B cell (primary cell): ENCODE measurements around the gene GRID1. TPM values are rescaled to one million over a fixed set of nuclear protein-coding genes. Genes with fewer than 3 reads are reported as not detected.

Experiments
- ATAC-seq: fragments of 200-7000 bp; cut with Tn5 transposase; one replicate; pipeline ENCODE4 v1.10.0; 2021; ENCODE audit warnings: low read depth, mild to moderate bottlenecking, moderate number of reproducible peaks, moderate library complexity
- CTCF ChIA-PET: fragments of 350-600 bp; sonication (Branson Sonifier 250); formaldehyde crosslinking; loops from one replicate; lab custom pipeline; 2021; ENCODE audit warnings: antibody characterized with exemption, inconsistent platforms; lab: Charles Lee
- POLR2A ChIA-PET: fragments of 350-600 bp; sonication (Branson Sonifier 250); formaldehyde crosslinking; loops from one replicate; lab custom pipeline; 2021; ENCODE audit warnings: antibody characterized with exemption; lab: Charles Lee
- DNase-seq: peaks from one replicate; pipeline ENCODE4 v3.0.0; 2013
- H2AFZ ChIP-seq: 2 replicates; pipeline ENCODE4 v1.6.1; 2012; ENCODE audit warnings: mild to moderate bottlenecking, low read depth, low read length; ENCODE audit not compliant: insufficient read depth, poor library complexity, severe bottlenecking
- H3K27ac ChIP-seq, 2 donors: 1 replicate in 1 of 2; 2 replicates in 1 of 2; pipeline ENCODE4 v1.5.1; 2012 to 2013; ENCODE audit warnings: low read length in 2 of 2, mild to moderate bottlenecking in 2 of 2, moderate library complexity in 1 of 2
- H3K27me3 ChIP-seq, 4 experiments: fragments of 200-600 bp in 1 of 4; sonication (generic) in 1 of 4; replicated peaks in 1 of 4; 1 replicate in 2 of 4; 2 replicates in 2 of 4; pipeline versions ENCODE4 v1.6.1 to v1.7.0; 2013 to 2016; ENCODE audit warnings: low read length in 3 of 4, mild to moderate bottlenecking in 2 of 4, mixed read lengths in 1 of 4, moderate library complexity in 1 of 4; ENCODE audit not compliant: insufficient read depth in 4 of 4, control insufficient read depth in 3 of 4; ENCODE audit errors: control extremely low read depth in 1 of 4
- H3K36me3 ChIP-seq, 2 experiments: replicated peaks in 1 of 2; 1 replicate in 1 of 2; 2 replicates in 1 of 2; pipeline versions ENCODE4 v1.6.1 to v1.7.1; 2013; ENCODE audit warnings: low read length in 1 of 2; ENCODE audit not compliant: insufficient read depth in 2 of 2, control insufficient read depth in 1 of 2; ENCODE audit errors: control extremely low read depth in 1 of 2, extremely low read depth in 1 of 2
- H3K4me1 ChIP-seq, 2 donors: fragments of 200-600 bp in 1 of 2; sonication (generic) in 1 of 2; 1 replicate in 1 of 2; 2 replicates in 1 of 2; pipeline versions ENCODE4 v1.5.1 to v1.6.1; 2013 to 2017; ENCODE audit warnings: low read length in 2 of 2; ENCODE audit not compliant: control insufficient read depth in 2 of 2, insufficient read depth in 2 of 2
- H3K4me2 ChIP-seq: replicated peaks from 2 replicates; pipeline ENCODE3; 2012; ENCODE audit warnings: mild to moderate bottlenecking, low read depth, low read length; ENCODE audit not compliant: poor library complexity, severe bottlenecking
- H3K4me3 ChIP-seq, 5 experiments: fragments of 200-600 bp in 1 of 5; sonication (generic) in 1 of 5; 1 replicate in 3 of 5; 2 replicates in 2 of 5; pipeline versions ENCODE4 v1.5.1 to v1.7.0; 2011 to 2016; ENCODE audit warnings: low read length in 4 of 5, mild to moderate bottlenecking in 4 of 5, low read depth in 2 of 5, control low read depth in 1 of 5, moderate library complexity in 1 of 5; ENCODE audit not compliant: insufficient read depth in 1 of 5; ENCODE audit errors: control extremely low read depth in 1 of 5, extremely low read depth in 1 of 5
- H3K79me2 ChIP-seq: fragments of 200-600 bp; sonication (generic); one replicate; pipeline ENCODE4 v1.6.0; 2016; ENCODE audit warnings: low read length; ENCODE audit not compliant: control insufficient read depth, insufficient read depth
- H3K9ac ChIP-seq: fragments of 200-600 bp; sonication (generic); 2 replicates; pipeline ENCODE4 v1.6.1; 2017; ENCODE audit warnings: mild to moderate bottlenecking, low read length, moderate library complexity
- H3K9me3 ChIP-seq, 3 donors: one replicate each; pipeline versions ENCODE4 v1.6.1 to v1.7.1; 2013; ENCODE audit warnings: low read length in 2 of 3; ENCODE audit not compliant: control insufficient read depth in 2 of 3, insufficient read depth in 1 of 3; ENCODE audit errors: control extremely low read depth in 1 of 3
- H4K20me1 ChIP-seq: 2 replicates; pipeline ENCODE4 v1.6.0; 2012; ENCODE audit warnings: mild to moderate bottlenecking, low read length; ENCODE audit not compliant: insufficient read depth, control insufficient read depth, poor library complexity, severe bottlenecking
- H3K27ac Mint-ChIP-seq: one replicate; pipeline ENCODE4 v1.8.0; 2021; ENCODE audit warnings: mixed read lengths
- H3K27me3 Mint-ChIP-seq: one replicate; pipeline ENCODE4 v1.8.0; 2021; ENCODE audit warnings: mixed read lengths
- H3K4me1 Mint-ChIP-seq: one replicate; pipeline ENCODE4 v1.8.0; 2021; ENCODE audit warnings: mixed read lengths
- H3K4me3 Mint-ChIP-seq: one replicate; pipeline ENCODE4 v1.8.0; 2021; ENCODE audit warnings: mixed read lengths
- H3K9me3 Mint-ChIP-seq: one replicate; pipeline ENCODE4 v1.8.0; 2022; ENCODE audit warnings: mixed read lengths; ENCODE audit not compliant: insufficient read depth
- CTCF ChIP-seq: fragments of 200-600 bp; IDR thresholded peaks from one replicate; pipeline ENCODE4 v1.8.0; 2022; ENCODE audit warnings: antibody characterized with exemption, mild to moderate bottlenecking
- EZH2 ChIP-seq: IDR thresholded peaks from 2 replicates; pipeline ENCODE4 v1.6.1; 2012; ENCODE audit warnings: borderline replicate concordance, low read depth, mild to moderate bottlenecking, moderate library complexity, low read length; ENCODE audit not compliant: insufficient read depth, poor library complexity, severe bottlenecking
- WGBS: methylation state at CpG from one replicate; pipeline ENCODE4 v1.1.5; 2013; ENCODE audit warnings: missing lambda C conversion rate; ENCODE audit not compliant: insufficient coverage; 5-methylcytosine and 5-hydroxymethylcytosine counted together
- intact Hi-C: fragments of 100-400 bp; cut with micrococcal nuclease; formaldehyde crosslinking; loops from one replicate; pipeline ENCODE4 v1.10.0; 2022
- polyA plus RNA-seq: library from polyadenylated mRNA; depleted of rRNA; stranded (reverse); fragments of >200 nt; gene quantifications from 2 replicates; pipeline ENCODE4 v1.2.3, GENCODE V29; 2012
- total RNA-seq, 2 donors: library from RNA; stranded (reverse); fragments of 120-200 nt in 1 of 2; gene quantifications; 1 replicate in 1 of 2; 2 replicates in 1 of 2; pipeline versions ENCODE4 v1.2.3 to v1.2.4, GENCODE V29; 2013 to 2022

Gene GRID1
- total and polyA plus RNA-seq, 2 donors (not counting 1 experiment from before 2014, with no cell fraction given), result not detected

- ChIA-PET POLR2A (no interaction called here), CTCF (no interaction called here)
- H3K4me1 ChIP-seq, result no peaks in the 10 kb centered on the region
- WGBS, result 88% methylated on average over 1 of the region's 5 CpGs
- H3K36me3 ChIP-seq, result no peaks in the 10 kb centered on the region
- Mint-ChIP-seq H3K27ac (no peak overlapping the region), H3K27me3 (peaks cover 19% of the 10 kb centered on the region), H3K9me3 (no peaks in the 10 kb centered on the region), H3K4me3 (no peak overlapping the region), H3K4me1 (no peaks in the 10 kb centered on the region)
- intact Hi-C loops, result no loop called here
- no peak for ATAC-seq
- H4K20me1 ChIP-seq, result no peaks in the 10 kb centered on the region
- no peak overlapping the region for H3K27ac ChIP-seq
- H3K9me3 ChIP-seq, result peaks cover 0 to 5% (median 0%) of the 10 kb centered on the region in 3 donors
- H3K27me3 ChIP-seq, result peaks cover 0 to 3% (median 0%) of the 10 kb centered on the region in 4 experiments
- no peak overlapping the region for H3K4me2 ChIP-seq
- H3K4me3 ChIP-seq, result no peak overlapping the region
- no peak for TF ChIP-seq CTCF
- TF ChIP-seq EZH2, result no peak
- H2AFZ ChIP-seq, result no peak overlapping the region
- no peak for DNase-seq
- H3K9ac ChIP-seq, result no peak overlapping the region
- no peaks in the 10 kb centered on the region for H3K79me2 ChIP-seq
These were observed 65.4 kb downstream of the GRID1 start for GRCh38 chr10:86300931-86301830.

- H3K27ac Mint-ChIP-seq, result no peak overlapping the region
- intact Hi-C loops, result no loop called here
These were observed 66.1 kb downstream of the GRID1 start for GRCh38 chr10:86300399-86300925.

More at GRCh38 chr10:86300399-86300925, 66.1 kb downstream of the GRID1 start:
- Mint-ChIP-seq H3K4me1 (no peaks in the 10 kb centered on the region), H3K27me3 (peaks cover 19% of the 10 kb centered on the region), H3K4me3 (no peak overlapping the region), H3K9me3 (no peaks in the 10 kb centered on the region)
- Histone ChIP-seq H3K9me3 (peaks cover 0 to 2% (median 0%) of the 10 kb centered on the region in 3 donors), H3K4me1 (no peaks in the 10 kb centered on the region), H3K9ac (no peak overlapping the region), H3K36me3 (no peaks in the 10 kb centered on the region), H3K27ac (no peak overlapping the region), H3K4me2 (no peak overlapping the region), H4K20me1 (no peaks in the 10 kb centered on the region), H3K4me3 (no peak overlapping the region), H2AFZ (no peak overlapping the region), H3K27me3 (peaks cover 0 to 3% (median 0%) of the 10 kb centered on the region in 4 experiments), H3K79me2 (no peaks in the 10 kb centered on the region)
- TF ChIP-seq CTCF (no peak), EZH2 (no peak)
- ChIA-PET POLR2A (no interaction called here), CTCF (no interaction called here)
- DNase-seq (no peak), ATAC-seq (no peak)
- WGBS, result no CpG with 5 or more reads among the region's 3 CpGs
